ENCODE measurements around the gene FAM204A.

FAM204A gene

GRCh38 chr10:118276727-118277126, 65.4 kb downstream of the FAM204A start:
- DNase-seq, result no peak

GRCh38 chr10:118276204-118276603, 65.9 kb downstream of the FAM204A start:
- DNase-seq, result no peak

GRCh38 chr10:118273662-118274061, 68.5 kb downstream of the FAM204A start:
- DNase-seq, result no peak

GRCh38 chr10:118272767-118273166, 69.4 kb downstream of the FAM204A start:
- DNase-seq, result no peak

- peak; percentile 58 for DNase-seq
Measured at GRCh38 chr10:118272149-118272721, 69.9 kb downstream of the FAM204A start.

GRCh38 chr10:118271671-118272070, 70.5 kb downstream of the FAM204A start:
- no peak for DNase-seq

GRCh38 chr10:118266098-118266748, 75.9 kb downstream of the FAM204A start:
- no peak for DNase-seq

GRCh38 chr10:118264838-118265470, 77.2 kb downstream of the FAM204A start:
- DNase-seq, result no peak

GRCh38 chr10:118264252-118264651, 77.9 kb downstream of the FAM204A start:
- no peak for DNase-seq

- no peak for DNase-seq
Measured at GRCh38 chr10:118262538-118262937, 79.6 kb downstream of the FAM204A start.

- no peak for DNase-seq
Measured at GRCh38 chr10:118259288-118259906, 82.7 kb downstream of the FAM204A start.

- no peak for DNase-seq
Measured at GRCh38 chr10:118258285-118258684, 83.8 kb downstream of the FAM204A start.

- DNase-seq, result no peak
Measured at GRCh38 chr10:118256825-118257570, 85.1 kb downstream of the FAM204A start.

- DNase-seq, result no peak
Measured at GRCh38 chr10:118256209-118256608, 85.9 kb downstream of the FAM204A start.

GRCh38 chr10:118255355-118255754, 86.8 kb downstream of the FAM204A start:
- no peak for DNase-seq

- no peak for DNase-seq
Measured at GRCh38 chr10:118254654-118255053, 87.5 kb downstream of the FAM204A start.

- DNase-seq, result no peak
Measured at GRCh38 chr10:118253397-118253796, 88.7 kb downstream of the FAM204A start.

- DNase-seq, result no peak
Measured at GRCh38 chr10:118251791-118252190, 90.3 kb downstream of the FAM204A start.

GRCh38 chr10:118249714-118250113, 92.4 kb downstream of the FAM204A start:
- DNase-seq, result no peak
